Gastroesophageal sphincter (tissue), 3 donors: ENCODE results near the gene HOXB4.

ENCODE experiments used
- EP300 ChIP-seq: sonication (generic); formaldehyde crosslinking; IDR thresholded peaks from one replicate; pipeline ENCODE4 v1.6.1; 2017; ENCODE audit warnings: antibody characterized with exemption, mild to moderate bottlenecking
- TF ChIP-seq, protein P1 (sequence below), 4 experiments: fragments of 200-600 bp in 2 of 4; fragments of 450-650 bp in 2 of 4; sonication (generic) in 1 of 4; IDR thresholded peaks; one replicate each; pipeline ENCODE4 v1.5.1; 2017 to 2019; ENCODE audit warnings: antibody characterized with exemption in 4 of 4, mild to moderate bottlenecking in 2 of 4, moderate library complexity in 2 of 4

DNA sequence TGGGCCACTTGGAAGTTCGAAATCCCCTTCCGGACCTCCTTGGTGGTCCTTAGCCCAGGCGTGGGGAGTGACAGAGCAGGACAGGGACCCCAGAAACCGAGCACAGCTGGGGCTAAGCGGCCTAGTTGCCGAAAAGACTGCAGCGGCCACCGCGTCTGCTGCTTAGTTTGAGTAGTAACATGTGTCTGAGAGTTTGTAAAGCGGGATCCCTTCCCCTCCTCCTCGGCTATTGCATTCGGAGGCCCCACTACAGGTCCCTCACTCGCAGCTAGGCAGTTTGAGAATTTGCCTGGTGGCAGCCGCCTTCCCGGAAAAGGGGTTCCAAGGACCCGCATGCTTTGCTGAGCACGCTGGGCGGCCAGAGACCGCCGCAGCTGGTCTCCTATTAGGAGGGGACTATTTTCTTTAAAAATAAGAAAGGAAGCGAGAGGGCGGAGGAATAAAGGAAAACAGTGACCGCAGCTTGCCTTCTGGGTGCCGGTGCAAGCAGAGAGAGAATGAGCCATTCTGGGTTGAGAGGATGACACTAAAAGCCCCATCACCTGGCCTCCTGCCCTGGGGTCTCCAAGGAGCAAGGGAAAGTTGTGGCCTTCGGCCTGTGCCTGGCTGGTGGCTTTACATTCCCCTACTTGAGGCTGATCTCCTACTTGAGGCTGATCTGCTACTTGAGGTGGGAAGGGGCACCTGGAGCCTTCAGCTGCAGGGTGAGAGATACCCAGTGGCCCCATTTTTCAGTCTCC is 16.6 kb upstream of the HOXB4 start:
- TF ChIP-seq EP300 = no peak
- TF ChIP-seq, protein P1, sequence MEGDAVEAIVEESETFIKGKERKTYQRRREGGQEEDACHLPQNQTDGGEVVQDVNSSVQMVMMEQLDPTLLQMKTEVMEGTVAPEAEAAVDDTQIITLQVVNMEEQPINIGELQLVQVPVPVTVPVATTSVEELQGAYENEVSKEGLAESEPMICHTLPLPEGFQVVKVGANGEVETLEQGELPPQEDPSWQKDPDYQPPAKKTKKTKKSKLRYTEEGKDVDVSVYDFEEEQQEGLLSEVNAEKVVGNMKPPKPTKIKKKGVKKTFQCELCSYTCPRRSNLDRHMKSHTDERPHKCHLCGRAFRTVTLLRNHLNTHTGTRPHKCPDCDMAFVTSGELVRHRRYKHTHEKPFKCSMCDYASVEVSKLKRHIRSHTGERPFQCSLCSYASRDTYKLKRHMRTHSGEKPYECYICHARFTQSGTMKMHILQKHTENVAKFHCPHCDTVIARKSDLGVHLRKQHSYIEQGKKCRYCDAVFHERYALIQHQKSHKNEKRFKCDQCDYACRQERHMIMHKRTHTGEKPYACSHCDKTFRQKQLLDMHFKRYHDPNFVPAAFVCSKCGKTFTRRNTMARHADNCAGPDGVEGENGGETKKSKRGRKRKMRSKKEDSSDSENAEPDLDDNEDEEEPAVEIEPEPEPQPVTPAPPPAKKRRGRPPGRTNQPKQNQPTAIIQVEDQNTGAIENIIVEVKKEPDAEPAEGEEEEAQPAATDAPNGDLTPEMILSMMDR (IDR thresholded peaks at IDR 0.05) = no peak
